BLaER1 treated with 17β-estradiol and CSF1 and Interleukin-3, amounts not matched to agents 10 nM and 100 nM (cell line): Measurements from ENCODE around the gene ARGLU1.
A peak's percentile ranks its signal among the peaks of the same experiment; 100 is the strongest.

Experiments used
- H3K27ac ChIP-seq, 11 experiments: shearing (Covaris generic); formaldehyde crosslinking; 2 replicates each; pipeline ENCODE4 v1.8.1; 2022
- H3K27me3 ChIP-seq, 11 experiments: shearing (Covaris generic); formaldehyde crosslinking; 2 replicates each; pipeline ENCODE4 v1.8.1; 2022
- H3K36me3 ChIP-seq, 11 experiments: shearing (Covaris generic); formaldehyde crosslinking; 2 replicates each; pipeline ENCODE4 v1.8.1; 2022
- H3K4me1 ChIP-seq, 10 experiments: shearing (Covaris generic); formaldehyde crosslinking; 2 replicates each; pipeline ENCODE4 v1.8.1; 2022
- H3K4me2 ChIP-seq, 11 experiments: shearing (Covaris generic); formaldehyde crosslinking; 2 replicates each; pipeline ENCODE4 v1.8.1; 2022
- H3K4me3 ChIP-seq, 10 experiments: shearing (Covaris generic); formaldehyde crosslinking; 2 replicates each; pipeline ENCODE4 v1.8.1; 2022
- H3K9ac ChIP-seq, 11 experiments: shearing (Covaris generic); formaldehyde crosslinking; 2 replicates each; pipeline ENCODE4 v1.8.1; 2022
- H3K9me3 ChIP-seq, 11 experiments: shearing (Covaris generic); formaldehyde crosslinking; replicated peaks in 1 of 11; 2 replicates each; pipeline ENCODE4 v1.8.1; 2022
- H4K20me1 ChIP-seq, 11 experiments: shearing (Covaris generic); formaldehyde crosslinking; 2 replicates each; pipeline ENCODE4 v1.8.1; 2022
- Cebpa-rat ChIP-seq, 11 experiments: shearing (Covaris generic); IDR thresholded peaks; 2 replicates each; pipeline ENCODE4 v1.8.1; 2022

The ARGLU1 gene

GRCh38 chr13:106499113-106499512 lies 68.8 kb downstream of the ARGLU1 start:
- Histone ChIP-seq H3K27ac (peak overlapping the region in 7 of 11 experiments; percentile 29 to 72 (median 60); a peak in 11 of 22 replicates), H3K4me3 (no peak overlapping the region), H3K27me3 (no peaks in the 10 kb centered on the region), H3K36me3 (peaks cover 0 to 53% (median 29%) of the 10 kb centered on the region in 11 experiments; a peak in 14 of 22 replicates), H3K4me2 (peak overlapping the region; percentile 65 to 87 (median 79); a peak in 21 of 22 replicates), H3K9ac (peak overlapping the region in 6 of 11 experiments; percentile 5 to 50 (median 20); a peak in 6 of 22 replicates), H3K4me1 (peaks cover 55 to 100% (median 88%) of the 10 kb centered on the region in 10 experiments), H3K9me3 (no peaks in the 10 kb centered on the region), H4K20me1 (peaks cover 0 to 98% (median 2%) of the 10 kb centered on the region in 11 experiments; a peak in 9 of 22 replicates)
- no peak for TF ChIP-seq Cebpa-rat (IDR thresholded peaks at IDR 0.05)

- Histone ChIP-seq H3K9me3 (no peaks in the 10 kb centered on the region), H3K36me3 (peaks cover 0 to 53% (median 24%) of the 10 kb centered on the region in 11 experiments; a peak in 13 of 22 replicates), H3K4me1 (peaks cover 55 to 100% (median 91%) of the 10 kb centered on the region in 10 experiments), H3K27ac (peak overlapping the region in 8 of 11 experiments; percentile 8 to 72 (median 48); a peak in 12 of 22 replicates), H4K20me1 (peaks cover 0 to 98% (median 7%) of the 10 kb centered on the region in 11 experiments; a peak in 10 of 22 replicates), H3K4me3 (no peak overlapping the region), H3K9ac (peak overlapping the region in 6 of 11 experiments; percentile 0 to 50 (median 14); a peak in 9 of 22 replicates), H3K4me2 (peak overlapping the region; percentile 65 to 87 (median 79)), H3K27me3 (no peaks in the 10 kb centered on the region)
- no peak for TF ChIP-seq Cebpa-rat (IDR thresholded peaks at IDR 0.05)
Measured at GRCh38 chr13:106498571-106498970, 69.4 kb downstream of the ARGLU1 start.

GRCh38 chr13:106498158-106498557 lies 69.8 kb downstream of the ARGLU1 start:
- Histone ChIP-seq H3K36me3 (peaks cover 0 to 53% (median 21%) of the 10 kb centered on the region in 11 experiments; a peak in 14 of 22 replicates), H4K20me1 (peaks cover 0 to 98% (median 11%) of the 10 kb centered on the region in 11 experiments; a peak in 16 of 22 replicates), H3K9ac (peak overlapping the region in 3 of 11 experiments; percentile 0 to 45 (median 16); a peak in 4 of 22 replicates), H3K4me1 (peaks cover 56 to 100% (median 93%) of the 10 kb centered on the region in 10 experiments), H3K4me3 (no peak overlapping the region), H3K27me3 (no peaks in the 10 kb centered on the region), H3K4me2 (peak overlapping the region; percentile 65 to 87 (median 79)), H3K9me3 (no peaks in the 10 kb centered on the region), H3K27ac (peak overlapping the region in 7 of 11 experiments; percentile 7 to 72 (median 29); a peak in 11 of 22 replicates)
- no peak for TF ChIP-seq Cebpa-rat (IDR thresholded peaks at IDR 0.05)

- H3K4me3 ChIP-seq = no peak overlapping the region
- peaks cover 61 to 100% (median 96%) of the 10 kb centered on the region in 10 experiments for H3K4me1 ChIP-seq
- peak overlapping the region in 4 of 11 experiments; percentile 40 to 55 (median 46); a peak in 5 of 22 replicates for H3K27ac ChIP-seq
- no peak overlapping the region; a peak in 1 of 22 replicates for H3K9ac ChIP-seq
- H3K9me3 ChIP-seq = no peaks in the 10 kb centered on the region
- H3K4me2 ChIP-seq = peak overlapping the region in 9 of 11 experiments; percentile 42 to 87 (median 74); a peak in 14 of 22 replicates
- no peaks in the 10 kb centered on the region for H3K27me3 ChIP-seq
- TF ChIP-seq Cebpa-rat (IDR thresholded peaks at IDR 0.05) = no peak
- peaks cover 0 to 98% (median 22%) of the 10 kb centered on the region in 11 experiments; a peak in 16 of 22 replicates for H4K20me1 ChIP-seq
- H3K36me3 ChIP-seq = peaks cover 8 to 53% (median 27%) of the 10 kb centered on the region in 11 experiments; a peak in 20 of 22 replicates
Measured at GRCh38 chr13:106497079-106497478, 70.9 kb downstream of the ARGLU1 start.

GRCh38 chr13:106496072-106496997 lies 71.6 kb downstream of the ARGLU1 start:
- no peaks in the 10 kb centered on the region for H3K9me3 ChIP-seq
- no peak for TF ChIP-seq Cebpa-rat (IDR thresholded peaks at IDR 0.05)
- peaks cover 10 to 55% (median 34%) of the 10 kb centered on the region in 11 experiments; a peak in 20 of 22 replicates for H3K36me3 ChIP-seq
- H4K20me1 ChIP-seq = peaks cover 0 to 98% (median 27%) of the 10 kb centered on the region in 11 experiments; a peak in 16 of 22 replicates
- H3K4me3 ChIP-seq = no peak overlapping the region
- peak overlapping the region in 2 of 11 experiments; percentile 1 to 19; a peak in 2 of 22 replicates for H3K9ac ChIP-seq
- H3K4me2 ChIP-seq = peak overlapping the region; percentile 27 to 87 (median 72); a peak in 21 of 22 replicates
- peak overlapping the region in 6 of 11 experiments; percentile 15 to 55 (median 42); a peak in 10 of 22 replicates for H3K27ac ChIP-seq
- peaks cover 61 to 100% (median 97%) of the 10 kb centered on the region in 10 experiments for H3K4me1 ChIP-seq
- H3K27me3 ChIP-seq = no peaks in the 10 kb centered on the region

- no peaks in the 10 kb centered on the region for H3K9me3 ChIP-seq
- peak overlapping the region in 8 of 11 experiments; percentile 26 to 87 (median 70); a peak in 10 of 22 replicates for H3K4me2 ChIP-seq
- H3K4me3 ChIP-seq = no peak overlapping the region
- peaks cover 0 to 100% (median 27%) of the 10 kb centered on the region in 11 experiments; a peak in 16 of 22 replicates for H4K20me1 ChIP-seq
- no peaks in the 10 kb centered on the region for H3K27me3 ChIP-seq
- peaks cover 51 to 93% (median 91%) of the 10 kb centered on the region in 10 experiments for H3K4me1 ChIP-seq
- no peak overlapping the region for H3K27ac ChIP-seq
- no peak overlapping the region for H3K9ac ChIP-seq
- no peak for TF ChIP-seq Cebpa-rat (IDR thresholded peaks at IDR 0.05)
- peaks cover 10 to 69% (median 44%) of the 10 kb centered on the region in 11 experiments; a peak in 20 of 22 replicates for H3K36me3 ChIP-seq
Measured at GRCh38 chr13:106494936-106495335, 73.0 kb downstream of the ARGLU1 start.

- H3K9me3 ChIP-seq = no peaks in the 10 kb centered on the region
- H4K20me1 ChIP-seq = peaks cover 0 to 100% (median 27%) of the 10 kb centered on the region in 11 experiments; a peak in 16 of 22 replicates
- H3K9ac ChIP-seq = no peak overlapping the region
- no peak overlapping the region for H3K4me3 ChIP-seq
- H3K27ac ChIP-seq = 0 out of 22 replicates have a peak overlapping the region, but pooled peaks of 1 of the 11 experiments have one; percentile 12
- peak overlapping the region in 9 of 11 experiments; percentile 26 to 87 (median 69); a peak in 13 of 22 replicates for H3K4me2 ChIP-seq
- TF ChIP-seq Cebpa-rat (IDR thresholded peaks at IDR 0.05) = no peak
- H3K27me3 ChIP-seq = no peaks in the 10 kb centered on the region
- peaks cover 10 to 72% (median 48%) of the 10 kb centered on the region in 11 experiments; a peak in 20 of 22 replicates for H3K36me3 ChIP-seq
- H3K4me1 ChIP-seq = peaks cover 47 to 88% (median 87%) of the 10 kb centered on the region in 10 experiments
Measured at GRCh38 chr13:106494506-106494905, 73.4 kb downstream of the ARGLU1 start.

- H3K4me1 ChIP-seq = peaks cover 39 to 80% (median 78%) of the 10 kb centered on the region in 10 experiments
- H3K4me2 ChIP-seq = peak overlapping the region; percentile 40 to 87 (median 70)
- H3K9ac ChIP-seq = peak overlapping the region in 2 of 11 experiments; percentile 25 to 30; a peak in 1 of 22 replicates
- peaks cover 10 to 72% (median 48%) of the 10 kb centered on the region in 11 experiments; a peak in 20 of 22 replicates for H3K36me3 ChIP-seq
- TF ChIP-seq Cebpa-rat (IDR thresholded peaks at IDR 0.05) = peak in 7 of 11 experiments; percentile 46 to 73 (median 55); a peak in 11 of 22 replicates
- H3K27me3 ChIP-seq = no peaks in the 10 kb centered on the region
- no peaks in the 10 kb centered on the region for H3K9me3 ChIP-seq
- peaks cover 0 to 100% (median 27%) of the 10 kb centered on the region in 11 experiments; a peak in 16 of 22 replicates for H4K20me1 ChIP-seq
- peak overlapping the region in 8 of 11 experiments; percentile 31 to 60 (median 52); a peak in 15 of 22 replicates for H3K27ac ChIP-seq
- no peak overlapping the region; a peak in 1 of 20 replicates for H3K4me3 ChIP-seq
Measured at GRCh38 chr13:106493533-106494220, 74.3 kb downstream of the ARGLU1 start.
